NT2/D1 (cell line): ENCODE results near the gene RUNX2.

Source experiments
- SUZ12 ChIP-seq: IDR thresholded peaks from 2 replicates; pipeline ENCODE4 v1.6.1; 2011; ENCODE audit not compliant: insufficient read length, insufficient read depth; ENCODE audit errors: extremely low read depth
- YY1 ChIP-seq: IDR thresholded peaks from 2 replicates; pipeline ENCODE4 v1.6.1; 2011; ENCODE audit not compliant: insufficient read length, insufficient read depth
- ZNF274 ChIP-seq: IDR thresholded peaks from 2 replicates; pipeline ENCODE4 v1.6.1; 2011; ENCODE audit warnings: mild to moderate bottlenecking, low read depth, low read length

GRCh38 chr6:45607798-45608197, 279.7 kb downstream of the RUNX2 start:
- TF ChIP-seq YY1, result no peak
- TF ChIP-seq ZNF274, result no peak
- no peak for TF ChIP-seq SUZ12
